ENCODE data around the gene PRKACG. TPM values are rescaled to one million over a fixed set of nuclear protein-coding genes. Genes with fewer than 3 reads are reported as not detected.

The PRKACG gene
- total RNA-seq, 6 experiments from 2014 or later: not detected

- H3K27me3 Mint-ChIP-seq (ENCODE audit: insufficient read depth): no peaks in the 10 kb centered on the region
- H3K4me3 Mint-ChIP-seq: no peak overlapping the region
- no peaks in the 10 kb centered on the region for H3K36me3 Mint-ChIP-seq (ENCODE audit: low read depth)
- no peak for TF ChIP-seq CTCF (IDR thresholded peaks at IDR 0.05)
- DNase-seq: no peak
- no peaks in the 10 kb centered on the region for H3K4me1 Mint-ChIP-seq (ENCODE audit: low read depth)
- no peaks in the 10 kb centered on the region for H3K9me3 Mint-ChIP-seq
- H3K27ac Mint-ChIP-seq: no peak overlapping the region
Measured at GRCh38 chr9:68969538-68969937, 44.4 kb downstream of the PRKACG start.

- no peak overlapping the region for H3K27ac Mint-ChIP-seq
- no peaks in the 10 kb centered on the region for H3K9me3 Mint-ChIP-seq
- no peak for TF ChIP-seq CTCF (IDR thresholded peaks at IDR 0.05)
- H3K36me3 Mint-ChIP-seq (ENCODE audit: low read depth): no peaks in the 10 kb centered on the region
- no peaks in the 10 kb centered on the region for H3K4me1 Mint-ChIP-seq (ENCODE audit: low read depth)
- DNase-seq: no peak
- H3K4me3 Mint-ChIP-seq: no peak overlapping the region
- no peaks in the 10 kb centered on the region for H3K27me3 Mint-ChIP-seq (ENCODE audit: insufficient read depth)
Measured at GRCh38 chr9:68967800-68968199, 46.1 kb downstream of the PRKACG start.

DNA sequence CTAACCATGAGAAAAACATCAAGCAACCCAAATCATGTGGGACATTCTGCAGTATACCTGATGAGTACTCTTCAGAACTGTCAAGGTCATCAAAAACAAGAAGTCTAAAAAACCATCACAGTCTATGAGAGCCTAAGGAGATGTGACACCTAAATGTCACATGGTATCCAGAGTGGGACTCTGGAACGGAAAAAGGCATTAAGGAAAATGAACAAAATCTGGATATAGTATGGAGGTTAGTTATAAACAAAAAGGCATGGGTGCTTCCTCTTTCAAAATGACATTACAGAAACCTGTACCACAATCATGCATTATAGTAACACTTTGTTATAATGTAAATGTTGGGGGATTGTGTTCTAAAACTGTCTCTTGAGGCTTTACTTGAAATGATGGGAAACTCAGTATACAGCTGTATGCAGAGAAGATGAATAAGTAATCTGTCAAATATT lies 47.4 kb downstream of the PRKACG start:
- Mint-ChIP-seq H3K4me1 (ENCODE audit: low read depth) (no peaks in the 10 kb centered on the region), H3K27me3 (ENCODE audit: insufficient read depth) (no peaks in the 10 kb centered on the region), H3K9me3 (no peaks in the 10 kb centered on the region), H3K36me3 (ENCODE audit: low read depth) (no peaks in the 10 kb centered on the region), H3K27ac (no peak overlapping the region), H3K4me3 (no peak overlapping the region)
- TF ChIP-seq CTCF (IDR thresholded peaks at IDR 0.05): no peak
- no peak for DNase-seq

- Mint-ChIP-seq H3K27me3 (ENCODE audit: insufficient read depth) (no peaks in the 10 kb centered on the region; the same call in 1 of the 2 replicates), H3K4me3 (no peak overlapping the region), H3K27ac (no peak overlapping the region), H3K9me3 (no peaks in the 10 kb centered on the region), H3K4me1 (ENCODE audit: low read depth) (no peaks in the 10 kb centered on the region), H3K36me3 (ENCODE audit: low read depth) (no peaks in the 10 kb centered on the region)
- no peak for TF ChIP-seq CTCF (IDR thresholded peaks at IDR 0.05)
- no peak for DNase-seq
Measured at GRCh38 chr9:68964765-68965164, 49.1 kb downstream of the PRKACG start.

DNA sequence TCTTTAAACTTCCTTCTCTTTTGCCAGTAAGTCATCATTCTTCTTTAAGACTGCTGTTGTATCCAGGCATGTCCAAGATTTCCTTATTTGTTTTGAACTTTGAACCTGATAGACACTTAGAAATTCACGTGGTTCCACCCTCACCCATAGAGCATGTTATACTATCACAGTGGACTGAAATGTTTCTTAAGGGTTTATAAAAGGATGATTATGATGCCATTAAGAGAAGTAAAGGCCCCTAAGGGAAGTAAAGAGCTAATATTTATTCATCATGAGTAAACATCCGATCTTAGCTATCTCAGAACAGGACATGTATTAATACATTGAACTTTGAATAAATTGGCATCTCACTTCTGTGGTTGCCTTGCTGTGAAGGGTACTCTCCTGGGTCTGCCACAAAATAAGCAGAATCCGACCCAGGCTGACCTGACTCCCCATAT lies 49.8 kb downstream of the PRKACG start:
- H3K4me3 Mint-ChIP-seq: no peak overlapping the region
- H3K36me3 Mint-ChIP-seq (ENCODE audit: low read depth): no peaks in the 10 kb centered on the region
- no peaks in the 10 kb centered on the region for H3K9me3 Mint-ChIP-seq
- no peaks in the 10 kb centered on the region for H3K4me1 Mint-ChIP-seq (ENCODE audit: low read depth)
- peaks cover 2% of the 10 kb centered on the region for H3K27me3 Mint-ChIP-seq (ENCODE audit: insufficient read depth)
- no peak for TF ChIP-seq CTCF (IDR thresholded peaks at IDR 0.05)
- no peak overlapping the region for H3K27ac Mint-ChIP-seq
- no peak for DNase-seq

GRCh38 chr9:68963416-68963815 lies 50.5 kb downstream of the PRKACG start:
- H3K27ac Mint-ChIP-seq: no peak overlapping the region
- H3K36me3 Mint-ChIP-seq (ENCODE audit: low read depth): no peaks in the 10 kb centered on the region
- no peaks in the 10 kb centered on the region for H3K4me1 Mint-ChIP-seq (ENCODE audit: low read depth)
- DNase-seq: no peak
- H3K4me3 Mint-ChIP-seq: no peak overlapping the region
- no peaks in the 10 kb centered on the region for H3K9me3 Mint-ChIP-seq
- TF ChIP-seq CTCF (IDR thresholded peaks at IDR 0.05): no peak
- peaks cover 2% of the 10 kb centered on the region for H3K27me3 Mint-ChIP-seq (ENCODE audit: insufficient read depth)

All from HFFc6 (cell line).